Measurements from ENCODE around the gene STPG3. TPM values are rescaled to one million over a fixed set of nuclear protein-coding genes. Genes with fewer than 3 reads are reported as not detected.
A peak's percentile ranks its signal among the peaks of the same experiment; 100 is the strongest.

The STPG3 gene
- total RNA-seq, 1 donor from 2014 or later, result not detected

- Histone ChIP-seq H3K27me3 (ENCODE audit: control insufficient read depth in 3 of 3, insufficient read depth in 3 of 3, low read length in 3 of 3) (peaks cover 0 to 2% (median 0%) of the 10 kb centered on the region in 3 donors), H3K36me3 (ENCODE audit: control insufficient read depth in 3 of 3, insufficient read depth in 3 of 3, low read length in 3 of 3) (peaks cover 18 to 24% (median 20%) of the 10 kb centered on the region in 3 donors), H3K27ac (ENCODE audit: low read depth, low read length) (no peak overlapping the region), H3K9me3 (ENCODE audit: control insufficient read depth in 3 of 3, low read length in 3 of 3) (no peaks in the 10 kb centered on the region), H3K4me3 (ENCODE audit: low read length in 3 of 3) (no peak overlapping the region), H3K4me1 (ENCODE audit: control insufficient read depth in 3 of 3, insufficient read depth in 3 of 3, low read length in 3 of 3) (peaks cover 33 to 59% (median 53%) of the 10 kb centered on the region in 3 donors), H3K9ac (ENCODE audit: low read depth in 1 of 3, low read length in 3 of 3) (peak overlapping the region in 2 of 3 donors; percentile 8 to 69)
These were observed 6.3 kb upstream of the STPG3 start for GRCh38 chr9:137244486-137245449.

- peaks cover 0 to 2% (median 0%) of the 10 kb centered on the region in 3 donors for H3K27me3 ChIP-seq (ENCODE audit: control insufficient read depth in 3 of 3, insufficient read depth in 3 of 3, low read length in 3 of 3)
- no peak overlapping the region for H3K27ac ChIP-seq (ENCODE audit: low read depth, low read length)
- peak overlapping the region in 1 of 3 donors; percentile 25 for H3K9ac ChIP-seq (ENCODE audit: low read depth in 1 of 3, low read length in 3 of 3)
- H3K4me1 ChIP-seq (ENCODE audit: control insufficient read depth in 3 of 3, insufficient read depth in 3 of 3, low read length in 3 of 3), result peaks cover 31 to 65% (median 54%) of the 10 kb centered on the region in 3 donors
- peaks cover 18 to 24% (median 20%) of the 10 kb centered on the region in 3 donors for H3K36me3 ChIP-seq (ENCODE audit: control insufficient read depth in 3 of 3, insufficient read depth in 3 of 3, low read length in 3 of 3)
- no peaks in the 10 kb centered on the region for H3K9me3 ChIP-seq (ENCODE audit: control insufficient read depth in 3 of 3, low read length in 3 of 3)
- no peak overlapping the region for H3K4me3 ChIP-seq (ENCODE audit: low read length in 3 of 3)
These were observed 5.3 kb upstream of the STPG3 start for GRCh38 chr9:137245450-137246421.

- Histone ChIP-seq H3K9ac (ENCODE audit: low read depth in 1 of 3, low read length in 3 of 3) (peak overlapping the region in 2 of 3 donors; percentile 22 to 66), H3K36me3 (ENCODE audit: control insufficient read depth in 3 of 3, insufficient read depth in 3 of 3, low read length in 3 of 3) (peaks cover 14 to 17% (median 15%) of the 10 kb centered on the region in 3 donors), H3K4me1 (ENCODE audit: control insufficient read depth in 3 of 3, insufficient read depth in 3 of 3, low read length in 3 of 3) (peaks cover 26 to 60% (median 50%) of the 10 kb centered on the region in 3 donors), H3K4me3 (ENCODE audit: low read length in 3 of 3) (peak overlapping the region in 2 of 3 donors; percentile 29 to 35), H3K9me3 (ENCODE audit: control insufficient read depth in 3 of 3, low read length in 3 of 3) (no peaks in the 10 kb centered on the region), H3K27ac (ENCODE audit: low read depth, low read length) (no peak overlapping the region), H3K27me3 (ENCODE audit: control insufficient read depth in 3 of 3, insufficient read depth in 3 of 3, low read length in 3 of 3) (peaks cover 0 to 2% (median 0%) of the 10 kb centered on the region in 3 donors)
These were observed 3.8 kb upstream of the STPG3 start for GRCh38 chr9:137247135-137247915.

GRCh38 chr9:137247916-137248175 is 3.2 kb upstream of the STPG3 start:
- H3K27me3 ChIP-seq (ENCODE audit: control insufficient read depth in 3 of 3, insufficient read depth in 3 of 3, low read length in 3 of 3), result peaks cover 0 to 2% (median 0%) of the 10 kb centered on the region in 3 donors
- no peak overlapping the region for H3K27ac ChIP-seq (ENCODE audit: low read depth, low read length)
- H3K36me3 ChIP-seq (ENCODE audit: control insufficient read depth in 3 of 3, insufficient read depth in 3 of 3, low read length in 3 of 3), result peaks cover 10 to 11% (median 10%) of the 10 kb centered on the region in 3 donors
- peaks cover 21 to 55% (median 44%) of the 10 kb centered on the region in 3 donors for H3K4me1 ChIP-seq (ENCODE audit: control insufficient read depth in 3 of 3, insufficient read depth in 3 of 3, low read length in 3 of 3)
- peak overlapping the region in 1 of 3 donors; percentile 66 for H3K9ac ChIP-seq (ENCODE audit: low read depth in 1 of 3, low read length in 3 of 3)
- H3K9me3 ChIP-seq (ENCODE audit: control insufficient read depth in 3 of 3, low read length in 3 of 3), result no peaks in the 10 kb centered on the region
- no peak overlapping the region for H3K4me3 ChIP-seq (ENCODE audit: low read length in 3 of 3)

GRCh38 chr9:137250329-137251193 is 525 bp upstream of the STPG3 start:
- Histone ChIP-seq H3K9ac (ENCODE audit: low read depth in 1 of 3, low read length in 3 of 3) (peak overlapping the region in 2 of 3 donors; percentile 33 to 43), H3K36me3 (ENCODE audit: control insufficient read depth in 3 of 3, insufficient read depth in 3 of 3, low read length in 3 of 3) (no peaks in the 10 kb centered on the region), H3K27ac (ENCODE audit: low read depth, low read length) (no peak overlapping the region), H3K27me3 (ENCODE audit: control insufficient read depth in 3 of 3, insufficient read depth in 3 of 3, low read length in 3 of 3) (peaks cover 0 to 2% (median 0%) of the 10 kb centered on the region in 3 donors), H3K4me1 (ENCODE audit: control insufficient read depth in 3 of 3, insufficient read depth in 3 of 3, low read length in 3 of 3) (peaks cover 15 to 39% (median 30%) of the 10 kb centered on the region in 3 donors), H3K9me3 (ENCODE audit: control insufficient read depth in 3 of 3, low read length in 3 of 3) (no peaks in the 10 kb centered on the region), H3K4me3 (ENCODE audit: low read length in 3 of 3) (no peak overlapping the region)

GRCh38 chr9:137251490-137252268 is 593 bp downstream of the STPG3 start:
- H3K4me1 ChIP-seq (ENCODE audit: control insufficient read depth in 3 of 3, insufficient read depth in 3 of 3, low read length in 3 of 3), result peaks cover 25 to 43% (median 38%) of the 10 kb centered on the region in 3 donors

GRCh38 chr9:137252555-137253506 is 1.7 kb downstream of the STPG3 start:
- Histone ChIP-seq H3K27me3 (ENCODE audit: control insufficient read depth in 3 of 3, insufficient read depth in 3 of 3, low read length in 3 of 3) (peaks cover 0 to 2% (median 0%) of the 10 kb centered on the region in 3 donors), H3K9me3 (ENCODE audit: control insufficient read depth in 3 of 3, low read length in 3 of 3) (no peaks in the 10 kb centered on the region), H3K9ac (ENCODE audit: low read depth in 1 of 3, low read length in 3 of 3) (no peak overlapping the region), H3K27ac (ENCODE audit: low read depth, low read length) (no peak overlapping the region), H3K4me3 (ENCODE audit: low read length in 3 of 3) (no peak overlapping the region), H3K4me1 (ENCODE audit: control insufficient read depth in 3 of 3, insufficient read depth in 3 of 3, low read length in 3 of 3) (peaks cover 25 to 36% (median 30%) of the 10 kb centered on the region in 3 donors), H3K36me3 (ENCODE audit: control insufficient read depth in 3 of 3, insufficient read depth in 3 of 3, low read length in 3 of 3) (peaks cover 2 to 10% (median 9%) of the 10 kb centered on the region in 3 donors)

More at GRCh38 chr9:137251490-137252268, 593 bp downstream of the STPG3 start:
- Histone ChIP-seq H3K9ac (ENCODE audit: low read depth in 1 of 3, low read length in 3 of 3) (no peak overlapping the region), H3K27me3 (ENCODE audit: control insufficient read depth in 3 of 3, insufficient read depth in 3 of 3, low read length in 3 of 3) (peaks cover 0 to 2% (median 0%) of the 10 kb centered on the region in 3 donors), H3K4me3 (ENCODE audit: low read length in 3 of 3) (no peak overlapping the region), H3K9me3 (ENCODE audit: control insufficient read depth in 3 of 3, low read length in 3 of 3) (no peaks in the 10 kb centered on the region), H3K27ac (ENCODE audit: low read depth, low read length) (no peak overlapping the region), H3K36me3 (ENCODE audit: control insufficient read depth in 3 of 3, insufficient read depth in 3 of 3, low read length in 3 of 3) (peaks cover 2 to 6% (median 6%) of the 10 kb centered on the region in 3 donors)
